SK-N-MC (cell line): ENCODE measurements around the gene TSPAN5.

Experiments used
- DNase-seq: peaks from one replicate; pipeline ENCODE4 v3.0.0-alpha.2; 2011; ENCODE audit warnings: low read depth, low spot score
- H3K27ac ChIP-seq: fragments of 200-600 bp; sonication (generic); 2 replicates; pipeline ENCODE4 v1.5.1; 2016; ENCODE audit warnings: mixed run types
- H3K36me3 ChIP-seq: fragments of 200-600 bp; sonication (generic); 2 replicates; pipeline ENCODE4 v1.6.1; 2017; ENCODE audit warnings: antibody characterized with exemption, low read length, mixed read lengths; ENCODE audit not compliant: insufficient read depth
- H3K4me3 ChIP-seq: fragments of 200-600 bp; sonication (generic); 2 replicates; pipeline ENCODE4 v1.5.1; 2016
- H3K9ac ChIP-seq: fragments of 200-600 bp; sonication (generic); 2 replicates; pipeline ENCODE4 v1.8.0; 2017; ENCODE audit warnings: mixed run types, mixed read lengths; ENCODE audit not compliant: insufficient read length
- H3K9me3 ChIP-seq: fragments of 200-600 bp; sonication (generic); 2 replicates; pipeline ENCODE4 v1.6.1; 2017; ENCODE audit warnings: low read depth, mild to moderate bottlenecking, antibody characterized with exemption, low read length, moderate library complexity, mixed read lengths
- EZH2 ChIP-seq: fragments of 200-600 bp; sonication (generic); IDR thresholded peaks from one replicate; pipeline ENCODE4 v1.6.1; 2017; ENCODE audit warnings: antibody characterized with exemption
- FOXP2 ChIP-seq: optimal IDR thresholded peaks from 2 replicates; pipeline ENCODE3; 2011; ENCODE audit warnings: mild to moderate bottlenecking, moderate library complexity; ENCODE audit not compliant: insufficient read depth; ENCODE audit errors: extremely low read length, control extremely low read depth
- POLR2AphosphoS5 ChIP-seq: IDR thresholded peaks from 2 replicates; pipeline ENCODE4 v1.6.1; 2012; ENCODE audit warnings: mild to moderate bottlenecking, low read depth, low read length, borderline replicate concordance

Gene TSPAN5

DNA sequence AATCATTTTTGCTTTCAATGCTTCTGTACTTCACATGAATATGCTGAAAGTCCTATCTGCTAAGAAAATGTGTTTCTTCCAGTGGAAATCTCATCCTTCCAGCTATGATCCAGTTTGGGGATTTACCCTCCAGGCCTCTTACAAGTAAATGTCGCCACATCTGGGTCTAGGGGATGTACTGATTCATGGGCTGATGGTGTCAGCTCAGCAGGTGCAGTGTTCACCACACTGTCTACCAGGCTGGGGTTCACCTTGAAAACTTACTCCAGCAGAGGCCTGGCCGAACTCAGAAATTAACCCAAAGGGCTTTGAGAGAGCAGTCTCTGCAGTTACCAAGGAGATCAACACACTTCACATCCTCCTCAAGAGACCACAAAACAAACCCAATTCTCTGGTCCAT lies 154.3 kb downstream of the TSPAN5 start:
- no peaks in the 10 kb centered on the region for H3K9me3 ChIP-seq
- H3K27ac ChIP-seq = no peak overlapping the region
- TF ChIP-seq POLR2AphosphoS5 (no peak), EZH2 (no peak), FOXP2 (no peak)
- DNase-seq = no peak
- H3K4me3 ChIP-seq = no peak overlapping the region
- no peak overlapping the region for H3K9ac ChIP-seq
- no peaks in the 10 kb centered on the region for H3K36me3 ChIP-seq

DNA sequence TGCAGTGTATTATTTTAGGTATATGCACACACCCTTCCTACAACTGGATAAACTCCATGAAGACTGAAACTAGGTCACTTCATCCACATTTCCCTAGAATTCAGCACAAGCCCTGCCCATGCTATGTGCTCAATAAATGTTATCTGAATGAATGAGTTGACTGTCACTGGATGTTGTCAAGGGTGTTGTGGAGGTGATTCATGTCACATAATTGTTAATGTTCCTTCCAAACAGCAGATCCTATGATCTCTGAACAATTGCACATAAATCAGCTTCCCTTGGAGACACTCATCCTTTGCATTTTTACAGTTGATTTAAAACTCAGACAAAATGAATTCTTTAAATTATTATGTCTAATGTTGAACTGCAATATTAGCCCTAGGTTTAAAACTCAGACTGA lies 154.7 kb downstream of the TSPAN5 start:
- no peak for TF ChIP-seq EZH2
- no peak for TF ChIP-seq POLR2AphosphoS5
- TF ChIP-seq FOXP2 = no peak
- H3K27ac ChIP-seq = no peak overlapping the region
- no peak for DNase-seq
- no peak overlapping the region for H3K4me3 ChIP-seq
- H3K36me3 ChIP-seq = no peaks in the 10 kb centered on the region
- no peaks in the 10 kb centered on the region for H3K9me3 ChIP-seq
- H3K9ac ChIP-seq = no peak overlapping the region

DNA sequence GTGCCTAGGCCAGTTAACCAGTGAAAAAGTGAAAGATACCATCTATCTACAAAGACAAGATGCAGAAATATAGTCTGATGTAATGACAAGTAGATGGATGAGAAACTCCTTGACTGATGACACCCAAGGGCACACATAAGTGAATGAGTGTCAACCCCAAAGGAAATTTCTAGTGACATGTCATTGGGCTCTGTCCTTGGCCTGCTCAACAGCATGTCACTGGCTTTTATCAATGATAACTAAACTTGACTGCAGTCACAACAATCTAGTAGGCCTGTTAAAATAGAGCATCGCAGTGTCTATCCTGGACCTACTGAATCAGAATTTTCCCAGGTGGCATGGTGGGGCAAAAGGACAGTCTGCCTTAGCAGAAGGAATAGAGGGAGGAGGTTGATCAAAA lies 155.8 kb downstream of the TSPAN5 start:
- Histone ChIP-seq H3K4me3 (no peak overlapping the region), H3K9ac (no peak overlapping the region), H3K27ac (no peak overlapping the region), H3K9me3 (no peaks in the 10 kb centered on the region), H3K36me3 (no peaks in the 10 kb centered on the region)
- TF ChIP-seq POLR2AphosphoS5 = no peak
- no peak for TF ChIP-seq EZH2
- no peak for TF ChIP-seq FOXP2
- no peak for DNase-seq

DNA sequence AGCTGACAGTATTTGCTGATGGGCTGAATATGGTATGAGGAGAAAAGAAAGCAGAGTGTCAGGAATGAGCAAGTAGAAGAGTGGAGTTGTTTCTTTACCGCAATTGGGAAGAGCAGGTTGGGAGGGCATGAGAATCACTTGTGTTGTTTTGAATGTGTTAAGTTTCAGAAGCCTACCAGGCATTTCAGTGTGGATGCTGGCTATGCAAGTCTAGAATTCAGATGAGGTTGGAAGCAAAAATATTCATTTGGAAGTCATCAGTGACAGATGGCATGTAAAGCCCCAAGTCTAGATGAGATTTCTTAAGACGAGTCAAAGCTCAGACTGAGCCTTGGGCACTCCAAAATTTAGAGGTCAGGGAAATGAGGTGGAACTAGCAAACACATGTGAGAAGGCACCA lies 156.4 kb downstream of the TSPAN5 start:
- H3K36me3 ChIP-seq = no peaks in the 10 kb centered on the region
- H3K9ac ChIP-seq = no peak overlapping the region
- no peaks in the 10 kb centered on the region for H3K9me3 ChIP-seq
- no peak for TF ChIP-seq EZH2
- TF ChIP-seq FOXP2 = no peak
- TF ChIP-seq POLR2AphosphoS5 = no peak
- DNase-seq = no peak
- H3K4me3 ChIP-seq = no peak overlapping the region
- no peak overlapping the region for H3K27ac ChIP-seq

DNA sequence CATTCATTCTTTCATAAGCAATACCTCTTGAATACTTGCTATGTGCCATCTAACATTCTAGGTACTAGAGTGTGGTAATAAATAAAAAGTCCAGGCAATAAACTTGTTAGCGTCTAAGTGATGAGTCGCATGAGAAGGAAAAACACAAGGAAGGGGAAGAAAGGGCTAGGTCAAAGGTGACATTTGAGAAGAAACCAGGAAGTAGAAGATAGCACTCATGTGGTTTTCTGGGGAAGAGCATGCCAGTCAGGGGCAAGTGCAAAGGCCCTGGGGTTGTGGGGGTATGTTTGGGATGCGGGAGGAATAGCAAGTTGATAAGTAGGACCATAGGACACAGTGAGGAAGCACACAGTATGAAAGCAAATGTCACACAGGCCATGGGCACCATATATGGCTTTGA lies 157.0 kb downstream of the TSPAN5 start:
- Histone ChIP-seq H3K4me3 (no peak overlapping the region), H3K27ac (no peak overlapping the region), H3K9ac (no peak overlapping the region), H3K36me3 (no peaks in the 10 kb centered on the region), H3K9me3 (no peaks in the 10 kb centered on the region)
- DNase-seq = no peak
- no peak for TF ChIP-seq FOXP2

DNA sequence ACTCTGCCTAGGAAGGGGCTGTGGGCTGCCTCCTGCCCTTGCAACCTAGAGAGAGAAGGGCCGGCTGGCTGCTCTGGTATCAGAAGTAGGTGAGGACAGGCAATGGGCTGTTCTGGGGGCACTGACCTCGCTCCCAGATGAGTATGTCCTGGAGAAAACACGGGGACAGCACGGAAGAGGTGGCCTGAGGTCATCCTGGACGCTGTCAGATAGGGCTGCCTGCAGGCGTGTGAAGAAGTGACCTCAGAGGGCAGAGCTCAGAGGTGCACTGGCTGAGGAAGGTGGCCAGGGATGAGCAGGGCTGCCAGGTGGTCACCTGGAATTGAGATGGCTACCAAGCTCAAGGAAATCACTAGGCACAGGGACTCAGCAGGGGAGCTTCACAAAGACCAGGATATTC lies 159.6 kb downstream of the TSPAN5 start:
- Histone ChIP-seq H3K9ac (no peak overlapping the region), H3K4me3 (no peak overlapping the region), H3K36me3 (no peaks in the 10 kb centered on the region), H3K27ac (no peak overlapping the region), H3K9me3 (no peaks in the 10 kb centered on the region)
- no peak for TF ChIP-seq FOXP2
- no peak for TF ChIP-seq POLR2AphosphoS5
- no peak for TF ChIP-seq EZH2
- DNase-seq = no peak

DNA sequence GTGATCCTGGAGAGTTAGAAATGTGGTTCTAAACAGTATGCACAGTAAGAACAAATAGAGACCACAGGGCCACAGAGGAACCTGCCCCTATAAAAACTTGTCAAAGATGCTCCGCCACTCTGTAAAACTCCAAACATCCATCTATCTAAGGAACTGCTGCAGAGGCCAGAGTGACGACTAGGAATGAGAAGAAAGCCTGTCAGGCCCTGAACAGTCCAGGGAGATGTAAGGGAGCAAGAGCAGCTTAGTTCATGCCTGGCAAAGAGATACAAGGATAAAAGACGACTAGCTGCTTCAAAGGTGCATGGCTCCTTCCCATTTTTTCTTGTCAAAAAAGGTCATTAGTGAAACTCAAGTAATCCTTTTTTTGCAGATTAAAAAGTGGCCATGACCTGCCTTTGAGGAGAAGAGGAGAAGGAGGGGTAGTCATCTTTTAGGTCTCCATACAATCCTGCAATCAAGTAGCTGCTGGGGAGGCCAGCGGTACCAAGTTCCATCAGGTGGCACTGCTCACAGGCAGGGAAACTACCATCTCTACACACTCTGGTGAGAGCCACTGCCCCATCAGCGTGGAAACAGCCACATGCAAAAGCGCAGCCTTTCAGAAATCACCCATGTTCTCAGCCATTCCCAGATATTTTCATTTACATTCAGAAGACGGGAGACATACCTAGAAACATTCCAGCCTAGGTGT lies 162.1 kb downstream of the TSPAN5 start:
- no peak for DNase-seq
- H3K9ac ChIP-seq = no peak overlapping the region
- no peaks in the 10 kb centered on the region for H3K9me3 ChIP-seq
- TF ChIP-seq POLR2AphosphoS5 = no peak
- TF ChIP-seq EZH2 = no peak
- no peak for TF ChIP-seq FOXP2
- H3K4me3 ChIP-seq = no peak overlapping the region
- H3K36me3 ChIP-seq = no peaks in the 10 kb centered on the region
- no peak overlapping the region for H3K27ac ChIP-seq

DNA sequence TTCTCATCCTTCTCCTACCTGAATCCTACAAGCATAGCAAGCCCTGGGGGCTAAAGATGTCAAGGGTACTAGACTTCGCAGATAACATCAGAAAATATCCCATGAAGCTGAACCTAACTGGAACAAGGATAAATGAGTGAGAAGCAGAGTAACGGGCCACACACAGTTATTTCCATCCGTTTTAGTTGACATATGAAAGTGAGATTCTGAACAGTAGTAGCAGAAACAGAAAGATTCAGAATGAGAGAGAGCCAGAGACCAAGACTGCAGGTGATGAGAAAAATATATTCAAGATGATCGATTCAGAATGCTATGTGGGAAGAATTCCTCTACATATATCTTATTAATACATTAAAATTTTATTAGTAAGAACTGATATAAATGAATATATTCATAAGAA lies 165.1 kb downstream of the TSPAN5 start:
- no peak for TF ChIP-seq POLR2AphosphoS5
- TF ChIP-seq EZH2 = no peak
- no peak for TF ChIP-seq FOXP2
- no peak overlapping the region for H3K27ac ChIP-seq
- no peak overlapping the region for H3K4me3 ChIP-seq
- H3K9me3 ChIP-seq = no peaks in the 10 kb centered on the region
- H3K9ac ChIP-seq = no peak overlapping the region
- H3K36me3 ChIP-seq = no peaks in the 10 kb centered on the region
- DNase-seq = no peak

DNA sequence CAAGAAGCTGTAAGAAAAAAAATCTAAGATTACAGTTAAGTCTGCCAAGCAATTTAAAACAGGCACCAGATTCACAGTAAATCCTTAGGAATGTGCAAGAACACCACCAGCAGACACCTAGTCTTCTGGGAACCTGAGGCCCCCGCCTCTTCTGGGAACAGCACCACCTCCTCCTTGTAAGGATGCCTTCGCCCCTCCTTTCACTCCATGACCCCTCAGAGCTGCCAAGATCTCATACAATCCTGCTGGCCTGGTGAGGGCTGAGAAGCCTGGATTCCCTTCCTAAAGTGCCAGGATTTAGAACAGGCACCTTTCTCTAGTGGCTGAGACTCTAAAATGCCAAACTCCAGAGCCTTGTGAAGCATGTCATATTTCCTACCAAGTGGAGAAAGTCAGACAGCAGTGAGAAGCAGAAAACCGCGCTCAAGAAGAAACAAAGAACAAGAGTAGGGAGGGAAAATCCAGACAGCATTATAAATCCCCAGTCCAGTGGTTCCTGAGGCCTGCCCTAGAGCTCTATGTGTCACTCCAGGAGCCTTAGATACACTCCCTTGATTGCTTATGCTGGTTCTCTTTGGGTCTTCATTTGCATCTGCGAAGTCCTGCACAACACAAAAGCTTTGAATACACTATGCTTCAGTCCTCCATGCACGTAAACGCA lies 166.4 kb downstream of the TSPAN5 start:
- Histone ChIP-seq H3K36me3 (no peaks in the 10 kb centered on the region), H3K9me3 (no peaks in the 10 kb centered on the region), H3K4me3 (no peak overlapping the region), H3K27ac (no peak overlapping the region), H3K9ac (no peak overlapping the region)
- TF ChIP-seq EZH2 = no peak
- no peak for TF ChIP-seq FOXP2
- no peak for TF ChIP-seq POLR2AphosphoS5
- DNase-seq = no peak
